Measurements from ENCODE around the gene WIPF3. TPM values are rescaled to one million over a fixed set of nuclear protein-coding genes. Genes with fewer than 3 reads are reported as not detected.

WIPF3 gene
- total and polyA plus RNA-seq, 10 of the 15 experiments (the other 5 are each of a cell fraction or from before 2014, with no cell fraction given): 0.03 to 0.05 TPM; not detected in 8

DNA sequence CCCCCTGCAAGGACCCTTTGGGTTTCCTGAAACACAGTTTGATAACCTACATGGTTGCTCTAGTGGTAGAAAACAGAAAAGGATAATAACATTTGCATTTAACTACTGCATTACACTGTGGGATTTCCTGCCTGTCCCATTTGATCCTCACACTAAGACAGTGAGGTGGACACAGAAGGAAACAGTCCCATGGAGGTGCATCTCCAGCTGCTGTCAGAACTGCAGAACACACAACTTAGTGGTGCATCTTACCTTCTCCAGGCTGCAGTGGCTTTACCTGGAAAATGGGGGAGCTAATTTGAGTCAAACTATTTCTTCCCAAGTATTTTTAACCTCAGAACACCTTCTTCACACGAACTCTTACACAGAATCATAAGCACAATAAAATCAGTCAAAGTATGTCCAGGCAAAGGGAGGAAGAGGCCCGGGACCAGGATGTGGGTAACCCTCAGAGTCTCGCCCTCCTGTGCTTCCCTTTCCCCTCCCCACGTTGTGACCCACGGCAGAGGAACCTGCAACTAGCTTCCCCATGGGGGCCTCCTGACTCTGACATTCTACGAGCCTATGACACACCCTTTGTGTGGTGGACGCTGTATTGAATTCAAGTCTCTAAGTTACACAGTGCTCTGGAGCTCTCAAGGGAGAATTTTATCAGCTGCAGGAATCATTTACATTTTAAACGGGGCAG lies 149.6 kb downstream of the WIPF3 start:
- in situ Hi-C loops (cut with MboI): no loop called here
- Histone ChIP-seq H3K27me3 (replicated peaks in 1 of 2; ENCODE audit: control insufficient read depth in 2 of 2, insufficient read depth in 2 of 2, low read length in 1 of 2) (no peaks in the 10 kb centered on the region), H3K36me3 (ENCODE audit: control insufficient read depth in 2 of 2, insufficient read depth in 2 of 2, low read length in 1 of 2) (peaks cover 5 to 19% of the 10 kb centered on the region in 2 experiments; a peak in 3 of 4 replicates), H3K27ac (ENCODE audit: control insufficient read depth, insufficient read depth) (peak overlapping the region; percentile 4), H3K4me2 (ENCODE audit: control insufficient read depth, insufficient read depth) (peak overlapping the region; percentile 62), H4K20me1 (ENCODE audit: control insufficient read depth, insufficient read depth) (no peaks in the 10 kb centered on the region), H3K4me3 (no peak overlapping the region), H3K4me1 (ENCODE audit: control insufficient read depth, insufficient read depth, low read length) (peaks cover 17% of the 10 kb centered on the region), H3K9me3 (replicated peaks; ENCODE audit: control insufficient read depth, insufficient read depth, low read length) (peaks cover 3% of the 10 kb centered on the region; the same call in 1 of the 3 replicates), H3K79me2 (ENCODE audit: control insufficient read depth, insufficient read depth, low read length) (peaks cover 3% of the 10 kb centered on the region; the same call in 1 of the 2 replicates), H3K9ac (ENCODE audit: control insufficient read depth, insufficient read depth, low read length) (no peak overlapping the region; the same call in 1 of the 2 replicates), H2AFZ (ENCODE audit: control insufficient read depth, low read depth, low read length) (peak overlapping the region; percentile 37; the same call in 1 of the 2 replicates)
- ATAC-seq: peak; percentile 83
- WGBS (ENCODE audit: insufficient coverage, insufficient replicate concordance, low lambda C conversion rate, missing lambda C conversion rate): 3% methylated on average over 8 of the region's 8 CpGs
- DNase-seq (ENCODE audit: low read depth, low spot score): no peak
- CTCF ChIA-PET: interaction anchor here (0.6 to 4.2 kb wide), 10 partner anchors 10 to 417 kb away, joined by 3 to 42 read pairs (median 4); no protein-coding TSS in a partner anchor
- TF ChIP-seq RAD21 (IDR thresholded peaks at IDR 0.05; ENCODE audit: insufficient read depth, low read depth, low read length) (peak; percentile 33), NKRF (conservative IDR thresholded peaks at IDR 0.05) (no peak)
- FAIRE-seq: no peak
- SMC1A ChIA-PET (ENCODE audit: uncharacterized antibody, unreplicated experiment): interaction anchor here (1.1 to 2.9 kb wide), 7 partner anchors 13 to 106 kb away, joined by 3 to 19 read pairs (median 4); no protein-coding TSS in a partner anchor
- no TSS peak for BruUV-seq (replicated peaks)
- RAD21 ChIA-PET (ENCODE audit: unreplicated experiment): interaction anchor here (0.9 to 2.4 kb wide), 4 partner anchors 75 to 119 kb away, joined by 3 to 14 read pairs (median 3); no protein-coding TSS in a partner anchor
- POLR2A ChIA-PET: interaction anchor here (1.5 kb wide), 1 partner anchor 73 kb away, joined by 4 read pairs; no protein-coding TSS in a partner anchor
- intact Hi-C loops (cut with micrococcal nuclease; ENCODE audit: unreplicated experiment): loop anchor here (2.0 kb wide), 1 partner anchor 107 kb away; no protein-coding TSS in a partner anchor

Measured in GM12878 (cell line).